Endothelial cell of umbilical vein (primary cell): ENCODE data around the gene CMC1.

Source experiments
- MYC ChIP-seq: IDR thresholded peaks from one replicate; pipeline ENCODE4 v1.6.1; 2011; ENCODE audit warnings: mild to moderate bottlenecking, low read depth, low read length
- TF ChIP-seq, protein P1 (sequence below): IDR thresholded peaks from 2 replicates; pipeline ENCODE4 v1.6.1; 2011; ENCODE audit not compliant: insufficient read depth, insufficient read length
- TF ChIP-seq, protein P2 (sequence below), 2 donors: IDR thresholded peaks; 1 replicate in 1 of 2; 2 replicates in 1 of 2; pipeline ENCODE4 v1.5.1; 2011; ENCODE audit warnings: low read length in 2 of 2, mild to moderate bottlenecking in 2 of 2, moderate library complexity in 2 of 2, control low read depth in 1 of 2, inconsistent platforms in 1 of 2, low read depth in 1 of 2; ENCODE audit not compliant: insufficient read depth in 1 of 2; ENCODE audit errors: extremely low read depth in 1 of 2

DNA sequence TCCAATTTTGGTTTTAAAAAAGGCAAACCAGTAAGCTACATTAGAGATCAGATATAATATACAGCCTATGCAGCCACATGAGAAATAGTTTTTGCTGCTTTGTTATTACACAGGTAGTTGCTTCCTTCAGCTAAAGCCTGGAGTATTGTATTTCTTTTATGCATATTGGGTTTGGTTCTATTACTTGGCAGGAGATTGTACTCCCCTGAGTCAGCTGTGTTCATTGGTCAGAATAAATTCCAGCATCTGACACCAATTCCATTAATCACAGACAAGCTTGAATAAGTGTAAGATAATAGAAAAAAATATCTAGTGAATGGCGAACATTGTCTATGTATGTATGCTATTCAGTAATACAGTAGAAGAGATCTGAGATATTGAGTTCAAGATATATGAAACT lies 81.0 kb downstream of the CMC1 start:
- TF ChIP-seq MYC, result no peak
- TF ChIP-seq, protein P1, sequence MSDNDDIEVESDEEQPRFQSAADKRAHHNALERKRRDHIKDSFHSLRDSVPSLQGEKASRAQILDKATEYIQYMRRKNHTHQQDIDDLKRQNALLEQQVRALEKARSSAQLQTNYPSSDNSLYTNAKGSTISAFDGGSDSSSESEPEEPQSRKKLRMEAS, result no peak
- TF ChIP-seq, protein P2, sequence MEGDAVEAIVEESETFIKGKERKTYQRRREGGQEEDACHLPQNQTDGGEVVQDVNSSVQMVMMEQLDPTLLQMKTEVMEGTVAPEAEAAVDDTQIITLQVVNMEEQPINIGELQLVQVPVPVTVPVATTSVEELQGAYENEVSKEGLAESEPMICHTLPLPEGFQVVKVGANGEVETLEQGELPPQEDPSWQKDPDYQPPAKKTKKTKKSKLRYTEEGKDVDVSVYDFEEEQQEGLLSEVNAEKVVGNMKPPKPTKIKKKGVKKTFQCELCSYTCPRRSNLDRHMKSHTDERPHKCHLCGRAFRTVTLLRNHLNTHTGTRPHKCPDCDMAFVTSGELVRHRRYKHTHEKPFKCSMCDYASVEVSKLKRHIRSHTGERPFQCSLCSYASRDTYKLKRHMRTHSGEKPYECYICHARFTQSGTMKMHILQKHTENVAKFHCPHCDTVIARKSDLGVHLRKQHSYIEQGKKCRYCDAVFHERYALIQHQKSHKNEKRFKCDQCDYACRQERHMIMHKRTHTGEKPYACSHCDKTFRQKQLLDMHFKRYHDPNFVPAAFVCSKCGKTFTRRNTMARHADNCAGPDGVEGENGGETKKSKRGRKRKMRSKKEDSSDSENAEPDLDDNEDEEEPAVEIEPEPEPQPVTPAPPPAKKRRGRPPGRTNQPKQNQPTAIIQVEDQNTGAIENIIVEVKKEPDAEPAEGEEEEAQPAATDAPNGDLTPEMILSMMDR (IDR thresholded peaks at IDR 0.05; ENCODE audit: extremely low read depth in 1 of 2, insufficient read depth in 1 of 2, low read depth in 1 of 2, low read length in 2 of 2), result no peak
